ENCODE measurements around the gene DNAJC5G.

GRCh38 chr2:27307287-27307544 lies 32.0 kb downstream of the DNAJC5G start:
- TF ChIP-seq CTCF (IDR thresholded peaks at IDR 0.05): no peak
- TF ChIP-seq POLR2A (IDR thresholded peaks at IDR 0.05): no peak

Data from heart left ventricle (tissue), 13 donors.